ENCODE measurements around the gene GET4. TPM values are rescaled to one million over a fixed set of nuclear protein-coding genes. Genes with fewer than 3 reads are reported as not detected.

GET4 gene
- total RNA-seq, 1 donor from 2014 or later: 44.5 TPM

- peaks cover 38% of the 10 kb centered on the region for H3K36me3 ChIP-seq (ENCODE audit: control insufficient read depth, insufficient read depth, low read length)
- TF ChIP-seq CTCF (IDR thresholded peaks at IDR 0.05; ENCODE audit: insufficient read depth, low read length, severe bottlenecking): no peak
Observed at GRCh38 chr7:889025-889390, 12.7 kb downstream of the GET4 start.

GRCh38 chr7:889391-889790 is 13.0 kb downstream of the GET4 start:
- DNase-seq (ENCODE audit: low read depth) (no peak), FAIRE-seq (no peak)
- Histone ChIP-seq H3K27me3 (ENCODE audit: control insufficient read depth, insufficient read depth, low read length) (no peaks in the 10 kb centered on the region), H3K36me3 (ENCODE audit: control insufficient read depth, insufficient read depth, low read length) (peaks cover 40% of the 10 kb centered on the region), H3K4me3 (ENCODE audit: low read depth, low read length) (no peak overlapping the region)
- TF ChIP-seq CTCF (IDR thresholded peaks at IDR 0.05; ENCODE audit: insufficient read depth, low read length, severe bottlenecking): no peak

More at GRCh38 chr7:889025-889390, 12.7 kb downstream of the GET4 start:
- FAIRE-seq (no peak), DNase-seq (ENCODE audit: low read depth) (no peak)
- Histone ChIP-seq H3K4me3 (ENCODE audit: low read depth, low read length) (no peak overlapping the region), H3K27me3 (ENCODE audit: control insufficient read depth, insufficient read depth, low read length) (no peaks in the 10 kb centered on the region)

- FAIRE-seq (no peak), DNase-seq (ENCODE audit: low read depth) (no peak)
- Histone ChIP-seq H3K4me3 (ENCODE audit: low read depth, low read length) (no peak overlapping the region), H3K36me3 (ENCODE audit: control insufficient read depth, insufficient read depth, low read length) (peaks cover 44% of the 10 kb centered on the region), H3K27me3 (ENCODE audit: control insufficient read depth, insufficient read depth, low read length) (no peaks in the 10 kb centered on the region)
- TF ChIP-seq CTCF (IDR thresholded peaks at IDR 0.05; ENCODE audit: insufficient read depth, low read length, severe bottlenecking): no peak
Observed at GRCh38 chr7:890868-891267, 14.5 kb downstream of the GET4 start.

GRCh38 chr7:891291-891690 is 14.9 kb downstream of the GET4 start:
- Histone ChIP-seq H3K27me3 (ENCODE audit: control insufficient read depth, insufficient read depth, low read length) (no peaks in the 10 kb centered on the region), H3K36me3 (ENCODE audit: control insufficient read depth, insufficient read depth, low read length) (peaks cover 42% of the 10 kb centered on the region), H3K4me3 (ENCODE audit: low read depth, low read length) (no peak overlapping the region)
- DNase-seq (ENCODE audit: low read depth): no peak
- FAIRE-seq: no peak
- no peak for TF ChIP-seq CTCF (IDR thresholded peaks at IDR 0.05; ENCODE audit: insufficient read depth, low read length, severe bottlenecking)

- no peak for DNase-seq (ENCODE audit: low read depth)
- Histone ChIP-seq H3K36me3 (ENCODE audit: control insufficient read depth, insufficient read depth, low read length) (peaks cover 39% of the 10 kb centered on the region), H3K4me3 (ENCODE audit: low read depth, low read length) (no peak overlapping the region), H3K27me3 (ENCODE audit: control insufficient read depth, insufficient read depth, low read length) (no peaks in the 10 kb centered on the region)
- no peak for FAIRE-seq
- TF ChIP-seq CTCF (IDR thresholded peaks at IDR 0.05; ENCODE audit: insufficient read depth, low read length, severe bottlenecking): no peak
Observed at GRCh38 chr7:891805-892204, 15.5 kb downstream of the GET4 start.
